Left ventricle myocardium inferior (tissue), 1 donor: ENCODE results near the gene IYD. TPM values are rescaled to one million over a fixed set of nuclear protein-coding genes. Genes with fewer than 3 reads are reported as not detected.

Source experiments
- total RNA-seq: library from RNA; stranded (reverse); fragmentation: NEBNext Ultra II Directional; extraction: Animal tissue kit (Norgen Biotek cat#: 25700); gene quantifications from one replicate; pipeline ENCODE4 v1.2.1, GENCODE V29; 2021
- donor health status: DM: no; HTN: yes; CAD: no; lungs with severe emphysema.

IYD gene
- total RNA-seq, 1 donor from 2014 or later = not detected

Other genes with a start within 250 kb of the IYD start
- gene PPP1R14C, start 226.0 kb upstream of the IYD start, total RNA-seq = 116 TPM
- gene PLEKHG1, start 230.9 kb downstream of the IYD start, total RNA-seq = 7.4 TPM